Left ventricle myocardium inferior (tissue), 1 donor: ENCODE results near the gene LACRT. TPM values are rescaled to one million over a fixed set of nuclear protein-coding genes. Genes with fewer than 3 reads are reported as not detected.
A peak's percentile ranks its signal among the peaks of the same experiment; 100 is the strongest.

ENCODE experiments used
- DNase-seq: peaks from one replicate; pipeline ENCODE4 v3.0.0-alpha.2; 2020
- H3K27ac ChIP-seq: fragments of 200-600 bp; replicated peaks from 2 replicates; pipeline ENCODE4 v1.8.0; 2021
- H3K27me3 ChIP-seq: fragments of 200-600 bp; 2 replicates; pipeline ENCODE4 v1.8.0; 2021; ENCODE audit warnings: low read depth
- H3K36me3 ChIP-seq: fragments of 200-600 bp; 2 replicates; pipeline ENCODE4 v1.8.0; 2021
- H3K4me1 ChIP-seq: fragments of 200-600 bp; 2 replicates; pipeline ENCODE4 v1.8.0; 2021
- H3K4me3 ChIP-seq: fragments of 200-600 bp; 2 replicates; pipeline ENCODE4 v1.8.0; 2021; ENCODE audit warnings: mild to moderate bottlenecking, moderate library complexity
- H3K9me3 ChIP-seq: fragments of 200-600 bp; replicated peaks from 2 replicates; pipeline ENCODE4 v1.8.0; 2021
- CTCF ChIP-seq: fragments of 200-600 bp; IDR thresholded peaks from 2 replicates; pipeline ENCODE4 v1.8.0; 2021; ENCODE audit warnings: antibody characterized with exemption, mild to moderate bottlenecking, borderline replicate concordance
- intact Hi-C: fragments of 100-400 bp; cut with micrococcal nuclease; formaldehyde crosslinking; loops from one replicate; pipeline ENCODE4 v1.11.0; 2022
- total RNA-seq: library from RNA; stranded (reverse); fragmentation: NEBNext Ultra II Directional; extraction: Animal tissue kit (Norgen Biotek cat#: 25700); gene quantifications from one replicate; pipeline ENCODE4 v1.2.1, GENCODE V29; 2021
- donor health status: DM: no; HTN: yes; CAD: no; lungs with severe emphysema.

The LACRT gene
- total RNA-seq, 1 donor from 2014 or later = not detected

- Histone ChIP-seq H3K27ac (no peak overlapping the region), H3K9me3 (no peaks in the 10 kb centered on the region), H3K27me3 (peaks cover 19% of the 10 kb centered on the region), H3K4me3 (no peak overlapping the region), H3K36me3 (no peaks in the 10 kb centered on the region), H3K4me1 (peaks cover 3% of the 10 kb centered on the region)
- peak; percentile 87 for TF ChIP-seq CTCF
- DNase-seq = peak; percentile 48
- intact Hi-C loops = no loop called here
These were observed 38.2 kb downstream of the LACRT start for GRCh38 chr12:54596526-54596946.

- DNase-seq = no peak
- H3K27ac ChIP-seq = no peak overlapping the region
- no peaks in the 10 kb centered on the region for H3K36me3 ChIP-seq
- intact Hi-C loops = no loop called here
- peaks cover 14% of the 10 kb centered on the region for H3K4me1 ChIP-seq
- H3K9me3 ChIP-seq = no peaks in the 10 kb centered on the region
- TF ChIP-seq CTCF = no peak
- no peak overlapping the region for H3K4me3 ChIP-seq
- H3K27me3 ChIP-seq = peaks cover 28% of the 10 kb centered on the region
These were observed 39.2 kb downstream of the LACRT start for GRCh38 chr12:54595471-54595870.

GRCh38 chr12:54593725-54594124 is 41.0 kb downstream of the LACRT start:
- Histone ChIP-seq H3K36me3 (no peaks in the 10 kb centered on the region), H3K27ac (no peak overlapping the region), H3K27me3 (peaks cover 37% of the 10 kb centered on the region), H3K4me3 (no peak overlapping the region), H3K9me3 (no peaks in the 10 kb centered on the region), H3K4me1 (peaks cover 30% of the 10 kb centered on the region)
- TF ChIP-seq CTCF = no peak
- no peak for DNase-seq
- intact Hi-C loops = no loop called here

GRCh38 chr12:54593135-54593534 is 41.6 kb downstream of the LACRT start:
- no peaks in the 10 kb centered on the region for H3K36me3 ChIP-seq
- no peak for TF ChIP-seq CTCF
- DNase-seq = no peak
- intact Hi-C loops = no loop called here
- H3K27ac ChIP-seq = no peak overlapping the region
- no peak overlapping the region for H3K4me3 ChIP-seq
- no peaks in the 10 kb centered on the region for H3K9me3 ChIP-seq
- H3K27me3 ChIP-seq = peaks cover 38% of the 10 kb centered on the region
- peaks cover 34% of the 10 kb centered on the region for H3K4me1 ChIP-seq

- H3K4me1 ChIP-seq = peaks cover 41% of the 10 kb centered on the region
- intact Hi-C loops = no loop called here
- peaks cover 46% of the 10 kb centered on the region for H3K27me3 ChIP-seq
These were observed 42.4 kb downstream of the LACRT start for GRCh38 chr12:54592316-54592715.

More at GRCh38 chr12:54592316-54592715, 42.4 kb downstream of the LACRT start:
- DNase-seq = no peak
- Histone ChIP-seq H3K36me3 (no peaks in the 10 kb centered on the region), H3K4me3 (no peak overlapping the region), H3K27ac (no peak overlapping the region), H3K9me3 (no peaks in the 10 kb centered on the region)
- no peak for TF ChIP-seq CTCF
